GM20431 (cell line): ENCODE data around the gene RELT.

Source experiments
- in situ Hi-C: fragments of 300-500 bp; cut with MseI, MboI; formaldehyde crosslinking; loops from one replicate; pipeline ENCODE4 v1.15.0; 2020; ENCODE audit warnings: low sequenced_read_pairs; ENCODE audit not compliant: unreplicated experiment

Gene RELT

GRCh38 chr11:73346186-73346935, 29.8 kb upstream of the RELT start:
- in situ Hi-C loops, result loop anchor here (10.0 kb wide), 1 partner anchor 52 kb away; no protein-coding TSS in a partner anchor

DNA sequence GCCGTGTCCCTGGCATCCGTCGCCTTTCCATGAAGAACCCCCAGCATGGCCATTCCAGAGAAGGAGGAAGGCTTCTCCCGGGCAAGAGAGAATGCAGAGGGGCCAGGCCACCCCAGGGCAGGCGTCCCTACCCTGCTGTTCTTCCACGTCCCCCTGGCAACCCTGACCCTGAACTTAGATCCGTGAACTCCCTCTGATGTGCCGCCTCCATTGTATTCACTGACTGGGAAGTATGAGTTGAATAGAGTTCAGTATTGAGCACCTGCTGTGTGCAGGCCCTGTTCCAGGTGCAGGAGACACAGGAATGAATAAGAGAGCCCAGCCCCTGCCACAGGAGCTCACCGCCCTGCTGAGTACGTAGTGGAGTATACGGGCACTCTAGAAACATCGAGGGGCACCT, 29.1 kb upstream of the RELT start:
- in situ Hi-C loops, result loop anchor here (10.0 kb wide), 1 partner anchor 52 kb away; no protein-coding TSS in a partner anchor

GRCh38 chr11:73348838-73349237, 27.4 kb upstream of the RELT start:
- in situ Hi-C loops, result loop anchor here (10.0 kb wide), 1 partner anchor 54 kb away; no protein-coding TSS in a partner anchor

- in situ Hi-C loops, result loop anchor here (10.0 kb wide), 1 partner anchor 55 kb away; no protein-coding TSS in a partner anchor
Measured at GRCh38 chr11:73349633-73350032, 26.6 kb upstream of the RELT start.

DNA sequence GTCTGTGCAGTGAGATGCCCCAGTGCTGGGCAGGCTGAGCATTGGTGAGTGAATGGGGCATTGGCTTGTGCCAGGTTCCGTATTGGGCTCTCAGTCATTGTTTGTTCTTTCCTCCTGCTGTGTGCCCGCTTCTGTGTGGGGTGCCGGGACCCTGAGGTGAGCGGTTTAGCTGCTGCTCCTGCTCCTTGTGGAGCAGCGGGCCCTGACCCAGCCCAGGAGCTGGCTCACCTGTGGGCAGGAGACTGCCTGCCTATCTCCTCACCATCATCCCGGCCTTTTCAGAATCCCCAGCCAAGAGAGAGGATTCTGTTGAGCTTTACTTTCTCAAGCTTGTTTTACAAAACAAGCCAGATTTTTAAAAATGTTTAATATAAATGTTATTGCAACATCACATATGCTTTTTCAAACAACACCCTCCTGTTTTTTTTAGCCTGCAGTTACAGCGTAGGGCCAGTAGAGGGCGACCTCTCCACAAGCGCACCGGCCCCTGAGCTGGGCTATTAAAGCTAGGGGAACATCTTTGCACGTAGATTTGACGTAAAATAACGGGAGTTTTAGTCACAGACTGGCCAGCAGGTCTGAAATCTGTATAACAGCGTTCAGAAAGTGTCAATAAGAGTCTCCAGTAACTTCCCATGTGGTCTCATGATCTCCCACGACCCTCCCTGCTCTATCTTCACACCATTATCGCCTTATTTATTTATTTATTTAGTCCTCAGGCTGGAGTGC, 25.1 kb upstream of the RELT start:
- in situ Hi-C loops, result no loop called here

GRCh38 chr11:73353422-73353821, 22.8 kb upstream of the RELT start:
- in situ Hi-C loops, result no loop called here

DNA sequence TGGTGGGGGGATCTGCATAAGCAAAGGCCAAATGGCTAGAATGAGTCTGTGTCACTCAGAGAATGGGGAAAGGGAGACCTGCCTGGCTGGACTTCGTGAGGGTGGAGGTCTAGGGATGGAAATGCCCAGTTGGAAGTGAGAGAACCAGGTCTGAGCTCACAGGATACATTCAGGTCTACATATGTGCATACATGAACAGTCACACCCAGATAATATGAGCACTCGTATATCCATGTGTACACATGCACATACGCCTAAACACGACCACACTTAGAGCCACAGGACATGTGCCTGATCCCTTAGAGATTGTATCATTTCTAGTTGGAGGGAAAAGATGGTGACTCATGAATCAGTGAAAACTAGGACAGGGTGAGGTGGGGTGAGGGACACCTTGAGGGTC, 21.1 kb upstream of the RELT start:
- in situ Hi-C loops, result no loop called here

GRCh38 chr11:73356979-73357860, 19.0 kb upstream of the RELT start:
- in situ Hi-C loops, result no loop called here

GRCh38 chr11:73358071-73358470, 18.1 kb upstream of the RELT start:
- in situ Hi-C loops, result no loop called here

DNA sequence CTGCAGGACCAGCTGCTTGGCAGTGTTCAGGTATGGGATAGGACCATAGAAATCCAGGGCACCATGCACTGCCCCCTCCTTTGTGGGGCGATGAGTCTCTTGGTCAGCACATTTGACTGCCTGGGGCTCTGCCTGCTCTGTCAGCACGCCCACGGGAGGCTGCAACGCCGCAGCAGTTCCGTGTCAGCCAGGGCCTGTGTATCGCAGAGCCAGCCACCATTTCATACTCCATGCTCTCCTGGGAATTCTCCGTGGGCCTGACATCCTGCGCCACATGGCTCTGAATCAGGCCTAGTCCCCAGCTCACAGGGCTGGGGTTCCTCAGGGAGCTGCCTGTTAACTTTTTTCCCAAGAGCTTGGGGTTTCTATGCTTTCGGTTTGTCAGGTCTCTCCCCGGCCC, 16.9 kb upstream of the RELT start:
- in situ Hi-C loops, result no loop called here

GRCh38 chr11:73359930-73360742, 16.1 kb upstream of the RELT start:
- in situ Hi-C loops, result no loop called here

DNA sequence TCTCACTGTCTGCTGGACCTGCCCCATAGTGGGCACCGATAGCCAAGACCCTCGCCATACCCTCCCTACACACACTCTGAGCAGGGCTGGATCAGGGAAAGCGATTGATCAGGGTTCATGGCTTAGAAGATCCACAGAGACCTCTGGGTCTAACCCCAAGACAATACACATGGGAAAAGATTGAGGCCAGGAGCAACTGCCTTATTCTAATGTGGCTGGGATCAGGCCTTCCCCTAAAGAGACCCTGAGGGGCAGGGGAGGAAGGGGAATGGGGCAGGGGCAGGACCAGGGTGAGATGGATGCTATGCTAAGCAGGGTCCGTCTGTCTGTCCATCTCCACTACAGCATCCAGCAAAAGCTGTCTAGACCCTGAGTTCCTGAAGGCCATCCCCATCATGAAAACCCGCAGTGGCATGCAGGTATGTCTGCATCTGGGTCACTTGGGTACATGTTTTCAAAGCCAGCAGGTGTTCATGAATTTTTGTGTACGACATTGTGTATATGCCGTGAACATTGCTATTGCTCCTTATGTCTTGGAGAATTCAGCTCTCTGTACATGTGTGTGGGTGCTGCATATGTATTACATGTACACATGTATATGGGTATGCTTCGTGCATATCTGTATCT, 15.3 kb upstream of the RELT start:
- in situ Hi-C loops, result no loop called here

DNA sequence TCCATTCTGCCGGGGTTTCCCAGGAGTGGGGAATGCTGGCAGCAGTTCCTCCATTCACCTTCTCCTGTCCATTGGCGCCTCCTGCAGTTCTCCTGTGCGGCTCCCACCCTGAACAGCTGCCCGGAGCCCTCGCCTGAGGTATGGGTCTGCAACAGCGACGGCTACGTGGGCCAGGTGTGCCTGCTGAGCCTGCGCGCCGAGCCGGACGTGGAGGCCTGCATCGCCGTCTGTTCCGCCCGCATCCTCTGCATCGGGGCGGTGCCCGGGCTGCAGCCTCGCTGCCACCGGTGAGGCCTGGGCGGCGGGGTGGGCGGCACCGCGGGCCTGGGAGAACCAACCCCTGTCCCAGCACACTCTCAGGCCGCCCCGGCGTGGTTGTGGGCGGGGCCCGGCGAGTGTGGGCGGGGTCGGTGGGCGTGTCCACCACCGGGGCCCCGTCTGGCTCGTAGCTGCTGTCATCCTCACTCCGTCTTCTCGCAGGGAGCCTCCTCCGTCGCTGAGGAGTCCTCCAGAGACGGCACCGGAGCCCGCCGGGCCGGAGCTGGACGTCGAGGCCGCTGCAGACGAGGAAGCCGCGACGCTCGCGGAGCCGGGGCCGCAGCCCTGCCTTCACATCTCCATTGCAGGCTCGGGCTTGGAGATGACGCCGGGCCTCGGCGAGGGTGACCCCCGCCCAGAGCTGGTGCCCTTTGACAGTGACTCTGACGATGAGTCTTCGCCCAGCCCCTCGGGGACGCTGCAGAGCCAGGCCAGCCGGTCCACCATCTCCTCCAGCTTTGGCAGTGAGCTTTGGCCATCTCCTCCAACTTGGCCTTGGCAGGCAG, 14.0 kb upstream of the RELT start:
- in situ Hi-C loops, result no loop called here

GRCh38 chr11:73363147-73363546, 13.1 kb upstream of the RELT start:
- in situ Hi-C loops, result no loop called here

DNA sequence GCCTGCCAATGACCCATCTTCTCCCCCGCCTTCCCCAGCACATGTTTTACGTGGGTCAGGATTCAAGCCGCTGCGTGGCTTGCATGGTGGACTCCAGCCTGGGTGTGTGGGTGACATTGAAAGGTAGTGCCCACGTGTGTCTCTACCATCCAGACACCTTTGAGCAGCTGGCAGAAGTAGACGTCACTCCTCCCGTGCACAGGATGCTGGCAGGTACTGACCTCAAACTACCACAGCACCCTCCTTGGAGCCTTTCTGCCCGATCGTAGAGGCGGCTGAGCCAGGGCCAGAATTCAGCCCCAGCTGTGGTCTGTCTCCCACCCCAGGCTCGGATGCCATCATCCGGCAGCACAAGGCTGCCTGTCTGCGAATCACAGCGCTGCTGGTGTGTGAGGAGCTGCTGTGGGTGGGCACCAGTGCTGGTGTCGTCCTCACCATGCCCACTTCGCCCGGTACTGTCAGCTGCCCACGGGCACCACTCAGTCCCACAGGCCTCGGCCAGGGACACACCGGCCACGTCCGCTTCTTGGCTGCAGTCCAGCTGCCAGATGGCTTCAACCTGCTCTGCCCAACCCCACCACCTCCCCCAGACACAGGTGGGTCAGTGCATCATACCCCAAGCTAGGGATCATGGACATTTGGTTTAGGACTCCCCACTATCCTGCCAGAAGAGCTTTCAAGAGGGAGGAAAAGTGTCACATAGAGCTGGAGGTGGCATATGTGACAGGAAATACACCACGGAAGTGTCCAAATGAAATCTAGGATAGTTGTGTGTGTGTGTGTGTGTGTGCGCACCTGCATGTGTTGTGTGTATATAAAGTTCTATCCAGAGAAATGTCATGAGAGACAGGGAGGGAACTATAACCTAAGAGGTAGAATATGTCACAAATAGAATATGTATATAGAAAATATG, 10.6 kb upstream of the RELT start:
- in situ Hi-C loops, result no loop called here

- in situ Hi-C loops, result no loop called here
Measured at GRCh38 chr11:73366265-73366610, 10.0 kb upstream of the RELT start.

DNA sequence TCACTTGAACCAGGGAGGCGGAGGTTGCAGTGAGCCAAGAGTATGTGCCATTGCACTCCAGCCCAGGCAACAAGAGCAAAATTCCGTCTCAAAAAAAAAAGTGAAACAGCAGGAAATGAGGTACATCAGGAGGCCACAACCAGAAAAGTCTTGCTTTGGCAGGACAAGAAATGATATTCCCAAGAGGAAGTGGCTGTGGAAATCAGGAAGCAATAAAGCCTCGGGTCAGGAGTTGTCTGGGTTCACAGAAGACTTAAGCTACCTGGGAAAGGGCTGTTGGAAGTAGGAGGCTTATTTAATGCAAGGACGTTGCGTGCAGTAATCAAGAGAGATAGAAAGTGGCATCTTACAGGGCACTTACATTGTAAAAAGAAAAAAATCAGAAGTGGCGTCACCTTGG, 9.2 kb upstream of the RELT start:
- in situ Hi-C loops, result no loop called here
